Activated T-helper 1 cell treated with Interleukin-2 at 50 U/mL for 16 hours (primary cell): ENCODE data around the gene ZNF618.

ENCODE experiments used
- DNase-seq: peaks from one replicate; pipeline ENCODE4 v3.0.0-alpha.2; 2020; ENCODE audit warnings: low read depth

Gene ZNF618

GRCh38 chr9:114046237-114046755 is 170.2 kb downstream of the ZNF618 start:
- no peak for DNase-seq

- DNase-seq, result no peak
These were observed 170.8 kb downstream of the ZNF618 start for GRCh38 chr9:114046875-114047274.

GRCh38 chr9:114047717-114048116 is 171.6 kb downstream of the ZNF618 start:
- DNase-seq, result no peak

DNA sequence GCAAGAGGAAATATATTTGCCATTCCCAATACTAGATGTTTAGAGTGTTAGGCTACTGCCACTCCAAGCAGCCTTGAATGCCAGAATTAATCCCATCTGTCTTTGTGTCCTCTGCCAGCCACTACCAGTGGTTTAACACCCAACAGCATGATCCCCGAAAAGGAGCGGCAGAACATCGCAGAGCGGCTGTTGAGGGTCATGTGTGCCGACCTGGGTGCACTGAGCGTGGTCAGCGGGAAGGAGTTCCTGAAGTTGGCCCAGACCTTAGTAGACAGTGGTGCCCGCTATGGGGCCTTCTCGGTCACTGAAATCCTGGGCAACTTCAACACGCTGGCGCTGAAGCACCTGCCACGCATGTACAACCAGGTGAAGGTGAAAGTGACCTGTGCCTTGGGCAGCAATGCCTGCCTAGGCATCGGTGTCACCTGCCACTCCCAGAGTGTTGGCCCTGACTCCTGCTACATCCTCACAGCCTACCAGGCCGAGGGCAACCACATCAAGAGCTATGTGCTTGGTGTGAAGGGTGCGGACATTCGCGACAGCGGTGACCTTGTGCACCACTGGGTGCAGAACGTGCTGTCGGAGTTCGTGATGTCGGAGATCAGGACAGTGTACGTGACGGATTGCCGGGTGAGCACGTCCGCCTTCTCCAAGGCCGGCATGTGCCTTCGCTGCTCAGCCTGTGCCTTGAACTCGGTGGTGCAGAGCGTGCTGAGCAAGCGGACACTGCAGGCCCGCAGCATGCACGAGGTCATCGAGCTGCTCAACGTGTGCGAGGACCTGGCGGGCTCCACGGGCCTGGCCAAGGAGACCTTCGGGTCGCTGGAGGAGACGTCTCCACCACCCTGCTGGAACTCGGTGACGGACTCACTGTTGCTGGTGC is 172.7 kb downstream of the ZNF618 start:
- no peak for DNase-seq

DNA sequence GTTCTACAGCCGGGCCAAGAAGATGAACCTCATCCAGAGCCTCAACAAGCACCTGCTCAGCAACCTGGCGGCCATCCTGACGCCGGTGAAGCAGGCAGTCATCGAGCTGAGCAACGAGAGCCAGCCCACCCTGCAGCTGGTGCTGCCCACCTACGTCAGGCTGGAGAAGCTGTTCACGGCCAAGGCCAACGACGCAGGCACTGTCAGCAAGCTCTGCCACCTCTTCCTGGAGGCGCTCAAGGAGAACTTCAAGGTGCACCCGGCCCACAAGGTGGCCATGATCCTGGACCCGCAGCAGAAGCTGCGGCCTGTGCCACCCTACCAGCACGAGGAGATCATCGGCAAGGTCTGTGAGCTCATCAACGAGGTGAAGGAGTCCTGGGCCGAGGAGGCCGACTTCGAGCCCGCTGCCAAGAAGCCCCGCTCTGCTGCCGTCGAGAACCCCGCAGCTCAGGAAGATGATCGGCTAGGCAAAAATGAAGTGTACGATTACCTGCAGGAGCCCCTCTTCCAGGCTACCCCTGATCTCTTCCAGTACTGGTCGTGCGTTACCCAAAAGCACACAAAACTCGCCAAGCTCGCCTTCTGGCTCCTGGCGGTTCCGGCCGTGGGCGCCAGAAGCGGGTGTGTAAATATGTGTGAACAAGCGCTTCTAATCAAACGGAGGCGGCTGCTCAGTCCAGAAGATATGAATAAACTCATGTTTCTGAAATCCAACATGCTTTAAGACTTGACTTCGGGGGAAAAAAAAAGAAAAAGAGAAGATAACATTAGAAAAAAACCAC is 173.5 kb downstream of the ZNF618 start:
- no peak for DNase-seq

GRCh38 chr9:114050226-114050568 is 174.1 kb downstream of the ZNF618 start:
- DNase-seq, result no peak

- DNase-seq, result no peak
These were observed 174.5 kb downstream of the ZNF618 start for GRCh38 chr9:114050646-114051045.

DNA sequence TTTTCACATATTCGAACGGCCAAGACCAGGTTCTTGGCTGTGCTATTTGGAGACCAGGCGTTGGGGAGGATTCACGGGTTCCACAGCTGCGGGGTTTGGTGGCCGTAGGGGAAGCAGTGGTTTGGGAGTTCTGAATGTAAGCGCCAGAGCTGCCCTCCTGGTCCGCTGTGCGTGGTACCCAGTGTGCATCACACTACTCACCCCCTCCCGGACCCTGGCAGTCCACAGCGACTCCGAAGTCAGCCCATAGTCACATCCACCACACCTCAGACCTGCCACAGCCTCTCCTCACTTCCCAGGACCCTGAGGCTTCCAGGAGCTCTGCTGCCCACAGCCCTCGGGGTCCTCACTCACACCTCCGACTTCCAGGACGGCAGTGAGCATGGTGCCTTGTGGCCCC is 175.2 kb downstream of the ZNF618 start:
- no peak for DNase-seq

GRCh38 chr9:114051706-114052105 is 175.6 kb downstream of the ZNF618 start:
- no peak for DNase-seq

GRCh38 chr9:114053246-114054005 is 177.3 kb downstream of the ZNF618 start:
- no peak for DNase-seq

DNA sequence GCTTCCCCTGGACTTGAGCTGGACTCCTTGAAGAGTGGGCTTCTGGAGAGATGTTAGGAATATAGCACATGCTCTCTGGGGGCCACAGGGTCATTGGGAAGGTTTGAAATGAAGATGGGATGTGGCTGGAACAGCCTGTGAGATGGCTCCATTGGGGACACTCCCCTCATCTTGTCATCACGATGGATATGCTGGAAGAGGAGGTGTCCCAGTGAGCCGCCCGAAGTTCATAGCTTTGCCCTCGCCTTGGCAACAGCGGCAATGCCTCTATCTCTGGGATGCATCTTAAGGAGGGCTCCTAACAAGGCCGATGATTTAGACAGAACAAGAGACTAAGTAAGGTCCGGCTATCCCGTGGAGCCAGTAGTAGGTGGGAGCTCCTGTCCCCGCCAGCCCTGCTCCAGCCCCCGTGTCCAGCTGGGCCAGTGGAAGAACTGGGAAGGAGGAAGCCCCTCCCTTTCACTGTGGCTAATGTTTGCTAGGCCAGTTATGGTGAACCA is 178.1 kb downstream of the ZNF618 start:
- DNase-seq, result no peak

GRCh38 chr9:114055061-114055460 is 179.0 kb downstream of the ZNF618 start:
- DNase-seq, result no peak

DNA sequence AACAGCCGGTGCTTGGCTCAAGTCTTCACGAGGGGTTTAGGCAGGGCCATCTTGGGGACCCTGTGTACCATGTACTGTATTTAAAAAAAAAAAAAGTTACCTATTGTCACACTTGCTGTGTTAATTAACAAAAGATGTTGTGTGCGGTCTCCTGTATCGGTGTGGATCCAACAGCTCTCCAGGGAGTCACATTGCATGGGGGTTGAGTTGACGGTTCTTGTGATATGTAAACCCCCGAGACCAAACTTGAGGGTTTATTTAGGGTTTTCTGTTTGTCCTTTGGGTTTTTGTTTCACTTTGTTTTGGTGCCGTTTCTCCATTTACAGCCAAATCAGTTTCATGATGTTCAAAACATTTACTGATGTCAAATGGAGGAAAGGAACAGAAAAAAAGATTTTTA is 179.8 kb downstream of the ZNF618 start:
- DNase-seq, result no peak

- DNase-seq, result no peak
These were observed 180.4 kb downstream of the ZNF618 start for GRCh38 chr9:114056527-114056926.

DNA sequence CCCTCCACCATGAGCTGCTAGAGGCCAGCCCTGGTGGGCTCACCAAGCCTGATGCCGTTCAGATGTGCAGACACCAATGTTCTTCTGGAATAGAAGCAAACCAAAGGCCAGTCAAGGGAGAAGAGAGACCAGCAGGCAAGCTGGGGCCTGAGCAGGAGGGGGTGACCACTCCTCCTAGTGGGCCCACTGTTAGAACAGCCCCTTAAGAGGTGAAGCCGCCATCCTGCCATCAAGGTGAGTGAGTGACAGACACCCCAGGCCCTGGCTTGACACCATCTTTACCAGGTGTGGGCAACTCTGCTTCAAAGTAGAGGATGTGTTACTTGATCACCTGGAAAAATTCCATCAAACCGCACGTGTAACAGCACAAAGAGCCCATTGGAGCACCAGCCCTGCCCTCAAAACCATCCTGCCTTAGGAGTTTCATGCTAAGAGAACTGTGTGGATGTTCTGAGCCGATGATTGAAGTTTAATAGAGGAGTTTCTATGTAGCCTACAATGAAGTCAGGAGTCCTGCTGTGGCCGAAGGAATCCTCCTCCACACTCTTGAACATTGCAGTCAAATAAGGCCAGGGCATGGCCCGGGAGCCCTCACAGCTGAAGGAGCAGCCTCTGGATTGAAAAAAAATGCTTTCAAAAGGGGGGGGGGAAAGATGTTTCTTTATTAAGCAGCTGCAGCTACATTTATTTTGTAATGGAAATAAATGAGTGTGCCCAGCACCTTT is 181.2 kb downstream of the ZNF618 start:
- DNase-seq, result no peak

DNA sequence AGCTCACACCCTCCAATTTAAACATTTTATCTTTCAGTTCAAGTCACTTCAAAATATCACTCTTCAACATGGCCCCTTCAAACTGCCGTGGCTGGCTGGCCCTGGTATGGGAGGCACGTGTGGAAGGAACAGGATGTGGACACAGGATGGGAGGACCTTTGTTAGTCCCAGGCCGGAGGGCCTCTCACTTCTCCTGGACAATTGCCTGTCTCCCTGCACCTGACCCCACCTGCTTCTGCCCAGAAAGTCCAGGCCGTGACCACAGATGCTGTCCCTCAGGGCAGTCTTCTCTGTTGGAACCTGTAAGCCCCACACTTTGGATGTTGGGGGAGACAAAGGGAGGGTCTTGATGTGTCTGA is 182.6 kb downstream of the ZNF618 start:
- DNase-seq, result no peak

GRCh38 chr9:114059047-114059803 is 183.1 kb downstream of the ZNF618 start:
- no peak for DNase-seq

GRCh38 chr9:114060070-114060469 is 184.0 kb downstream of the ZNF618 start:
- no peak for DNase-seq

DNA sequence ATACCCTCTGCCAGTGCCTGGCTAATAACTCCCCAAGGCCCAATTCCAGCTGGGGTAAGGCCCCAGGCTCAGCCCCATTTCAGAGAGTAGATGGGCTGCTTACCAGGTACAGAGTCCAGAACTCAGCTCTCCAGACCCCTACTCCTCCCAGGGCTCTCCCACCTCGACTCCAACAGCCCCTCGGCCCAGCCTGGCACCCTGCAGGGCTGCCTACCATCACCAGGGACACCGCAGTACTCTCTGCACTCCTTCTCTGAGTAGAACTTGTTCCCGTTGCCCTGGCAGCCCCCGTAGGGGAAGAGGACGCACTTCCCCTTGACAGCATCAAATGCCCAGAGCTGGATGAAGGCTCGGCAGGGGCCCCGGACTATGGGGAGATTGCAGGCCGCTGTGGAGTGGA is 184.6 kb downstream of the ZNF618 start:
- DNase-seq, result no peak

GRCh38 chr9:114061292-114061691 is 185.2 kb downstream of the ZNF618 start:
- no peak for DNase-seq
